HepG2 (cell line): ENCODE results near the gene IQGAP2. TPM values are rescaled to one million over a fixed set of nuclear protein-coding genes. Genes with fewer than 3 reads are reported as not detected.

Experiments
- MEIS1 ChIP-seq: sonication (generic); formaldehyde crosslinking; IDR thresholded peaks from 2 replicates; pipeline ENCODE4 v1.9.0; 2021; ENCODE audit warnings: mild to moderate bottlenecking, missing genetic modification reagents, moderate library complexity, borderline replicate concordance
- PPARG ChIP-seq: conservative IDR thresholded peaks from 2 replicates; pipeline ENCODE4 v1.6.1; 2016; ENCODE audit warnings: missing biosample characterization, missing genetic modification reagents
- RBAK ChIP-seq: sonication (generic); formaldehyde crosslinking; IDR thresholded peaks from 2 replicates; pipeline ENCODE4 v1.5.1; 2020; ENCODE audit warnings: mild to moderate bottlenecking, missing genetic modification reagents
- ZBTB42 ChIP-seq: sonication (generic); formaldehyde crosslinking; IDR thresholded peaks from 2 replicates; pipeline ENCODE4 v1.5.0; 2020; ENCODE audit warnings: mild to moderate bottlenecking, missing genetic modification reagents
- polyA plus RNA-seq, 8 experiments: library from polyadenylated mRNA; depleted of rRNA in 3 of 8; stranded (reverse) in 7 of 8; unstranded in 1 of 8; fragments of >200 nt; fragmentation: Illumina TruSeq in 4 of 8; extraction: Trizol in 4 of 8; gene quantifications; 2 replicates each; pipeline versions ENCODE4 v1.2.1 to v1.2.3, GENCODE V29; 2011 to 2016; ENCODE audit warnings: low read depth in 4 of 8, missing spikeins in 1 of 8, mixed read lengths in 1 of 8; ENCODE audit not compliant: insufficient read depth in 1 of 8
- small RNA-seq, 3 experiments: library from RNA; depleted of rRNA; stranded (forward); fragments of <200 nt; gene quantifications; one replicate each; pipeline ENCODE3, GENCODE V24; 2012; ENCODE audit warnings: low read depth in 2 of 3, low replicate concordance in 1 of 3; ENCODE audit not compliant: insufficient read length in 3 of 3, insufficient read depth in 2 of 3
- total RNA-seq, 5 experiments: library from RNA; depleted of rRNA; stranded (reverse); fragments of >200 nt; fragmentation: Illumina TruSeq; extraction: Trizol; gene quantifications; 2 replicates each; pipeline ENCODE4 v1.2.3, GENCODE V29; 2016; ENCODE audit warnings: low read depth in 1 of 5
- TF ChIP-seq, protein P1 (sequence below): sonication (generic); formaldehyde crosslinking; IDR thresholded peaks from 2 replicates; pipeline ENCODE4 v1.5.1; 2020; ENCODE audit warnings: missing genetic modification reagents, mild to moderate bottlenecking, borderline replicate concordance
- TF ChIP-seq, protein P2 (sequence below): IDR thresholded peaks from 2 replicates; pipeline ENCODE4 v1.6.1; 2016; ENCODE audit warnings: mild to moderate bottlenecking, missing biosample characterization, missing genetic modification reagents

Gene IQGAP2
- total and polyA plus RNA-seq, 2 of the 13 experiments (the other 11 are each of a cell fraction or from before 2014, with no cell fraction given): 35.2 to 83.3 TPM

DNA sequence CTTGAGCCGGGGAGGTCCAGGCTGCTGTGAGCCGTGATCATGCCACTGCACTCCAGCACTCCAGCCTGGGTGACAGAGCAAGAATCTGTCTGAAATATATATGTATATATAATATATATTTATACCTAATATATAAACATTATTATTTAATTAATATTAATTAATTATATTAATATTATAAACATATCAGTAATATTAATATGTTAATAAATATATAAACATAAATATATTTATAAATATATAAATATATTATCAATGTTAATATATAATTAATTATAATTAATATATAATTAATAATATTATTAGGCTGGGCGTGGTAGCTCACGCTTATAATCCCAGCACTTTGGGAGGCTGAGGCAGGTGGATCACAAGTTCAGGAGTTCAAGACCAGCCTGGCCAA lies 354.0 kb downstream of the IQGAP2 start (continued):
- TF ChIP-seq, protein P1, sequence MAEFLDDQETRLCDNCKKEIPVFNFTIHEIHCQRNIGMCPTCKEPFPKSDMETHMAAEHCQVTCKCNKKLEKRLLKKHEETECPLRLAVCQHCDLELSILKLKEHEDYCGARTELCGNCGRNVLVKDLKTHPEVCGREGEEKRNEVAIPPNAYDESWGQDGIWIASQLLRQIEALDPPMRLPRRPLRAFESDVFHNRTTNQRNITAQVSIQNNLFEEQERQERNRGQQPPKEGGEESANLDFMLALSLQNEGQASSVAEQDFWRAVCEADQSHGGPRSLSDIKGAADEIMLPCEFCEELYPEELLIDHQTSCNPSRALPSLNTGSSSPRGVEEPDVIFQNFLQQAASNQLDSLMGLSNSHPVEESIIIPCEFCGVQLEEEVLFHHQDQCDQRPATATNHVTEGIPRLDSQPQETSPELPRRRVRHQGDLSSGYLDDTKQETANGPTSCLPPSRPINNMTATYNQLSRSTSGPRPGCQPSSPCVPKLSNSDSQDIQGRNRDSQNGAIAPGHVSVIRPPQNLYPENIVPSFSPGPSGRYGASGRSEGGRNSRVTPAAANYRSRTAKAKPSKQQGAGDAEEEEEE (CRISPR knock-in tag): no peak
- TF ChIP-seq, protein P2, sequence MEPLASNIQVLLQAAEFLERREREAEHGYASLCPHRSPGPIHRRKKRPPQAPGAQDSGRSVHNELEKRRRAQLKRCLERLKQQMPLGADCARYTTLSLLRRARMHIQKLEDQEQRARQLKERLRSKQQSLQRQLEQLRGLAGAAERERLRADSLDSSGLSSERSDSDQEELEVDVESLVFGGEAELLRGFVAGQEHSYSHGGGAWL (CRISPR knock-in tag): no peak
- TF ChIP-seq MEIS1 (CRISPR knock-in tag): no peak
- TF ChIP-seq PPARG (CRISPR knock-in tag): no peak
- TF ChIP-seq RBAK (CRISPR knock-in tag): no peak
- no peak for TF ChIP-seq ZBTB42 (CRISPR knock-in tag)

Small RNA genes within 50 kb of the gene (small RNA-seq; reads per million reads assigned to genes)
- 0 reads per million in 3 experiments for gene RF02154
- gene RF02155: 0 reads per million in 3 experiments

Other genes with a start within 250 kb of the IQGAP2 start
- gene F2RL2, start 220.1 kb downstream of the IQGAP2 start, total RNA-seq (2016; rRNA removed; fragmentation: Illumina TruSeq; extraction: Trizol): not detected in 2 replicates
- gene F2RL2, start 220.1 kb downstream of the IQGAP2 start, polyA plus RNA-seq (2011; rRNA removed): not detected in 2 replicates